Mucosa of descending colon (tissue), 3 donors: Measurements from ENCODE around the gene MAML2. TPM values are rescaled to one million over a fixed set of nuclear protein-coding genes. Genes with fewer than 3 reads are reported as not detected.
A peak's percentile ranks its signal among the peaks of the same experiment; 100 is the strongest.

Source experiments
- ATAC-seq: fragments of 200-7000 bp; cut with Tn5 transposase; one replicate; pipeline ENCODE4 v1.9.1; 2020; ENCODE audit warnings: mild to moderate bottlenecking, moderate library complexity
- DNase-seq, 3 donors: peaks; one replicate each; pipeline ENCODE4 v3.0.0-alpha.2; 2020
- H3K36me3 ChIP-seq: fragments of 200-600 bp; one replicate; pipeline ENCODE4 v1.8.0; 2021; ENCODE audit warnings: low read depth, mild to moderate bottlenecking
- H3K4me1 ChIP-seq: fragments of 200-600 bp; one replicate; pipeline ENCODE4 v1.8.0; 2021; ENCODE audit warnings: low read depth, mild to moderate bottlenecking
- H3K4me3 ChIP-seq: fragments of 200-600 bp; one replicate; pipeline ENCODE4 v1.8.0; 2021; ENCODE audit warnings: mild to moderate bottlenecking
- H3K9me3 ChIP-seq: fragments of 200-600 bp; one replicate; pipeline ENCODE4 v1.8.0; 2021; ENCODE audit warnings: mild to moderate bottlenecking
- CTCF ChIP-seq: fragments of 200-600 bp; IDR thresholded peaks from one replicate; pipeline ENCODE4 v1.8.0; 2022; ENCODE audit warnings: antibody characterized with exemption, mild to moderate bottlenecking
- intact Hi-C, 2 donors: fragments of 100-400 bp; cut with DNase I in 1 of 2; cut with micrococcal nuclease in 1 of 2; formaldehyde crosslinking; loops; one replicate each; pipeline versions ENCODE4 v1.11.0 to v1.11.1; 2022; cut with DNase I, micrococcal nuclease
- total RNA-seq, 3 donors: library from RNA; stranded (reverse); fragmentation: NEBNext Ultra II Directional in 2 of 3; extraction: Animal tissue kit (Norgen Biotek cat#: 25700) in 2 of 3; gene quantifications; one replicate each; pipeline versions ENCODE4 v1.2.1 to v1.2.4, GENCODE V29; 2021 to 2023
- donor health status: DM: no; HTN: no; CAD: no; lungs with moderate emphysema.
- donor health status: DM: no; HTN: no; CAD: no.
- donor health status: DM: no; HTN: yes; CAD: no.

The MAML2 gene
- total RNA-seq, 3 donors from 2014 or later: 15.2 to 26.4 (median 15.8) TPM

- no peak for TF ChIP-seq CTCF
- Histone ChIP-seq H3K4me3 (no peak overlapping the region), H3K9me3 (no peaks in the 10 kb centered on the region), H3K4me1 (peaks cover 6% of the 10 kb centered on the region), H3K36me3 (no peaks in the 10 kb centered on the region)
- no peak for DNase-seq
- intact Hi-C loops: no loop called here
- no peak for ATAC-seq
These were observed 348.7 kb downstream of the MAML2 start for GRCh38 chr11:95994329-95994728.

GRCh38 chr11:95993438-95994298 is 349.3 kb downstream of the MAML2 start:
- Histone ChIP-seq H3K4me1 (peaks cover 6% of the 10 kb centered on the region), H3K9me3 (no peaks in the 10 kb centered on the region), H3K4me3 (no peak overlapping the region), H3K36me3 (no peaks in the 10 kb centered on the region)
- no peak for TF ChIP-seq CTCF
- no peak for DNase-seq
- ATAC-seq: peak; percentile 20
- intact Hi-C loops: no loop called here

GRCh38 chr11:95991545-95991944 is 351.4 kb downstream of the MAML2 start:
- H3K36me3 ChIP-seq: no peaks in the 10 kb centered on the region
- intact Hi-C loops: no loop called here
- no peak for ATAC-seq
- no peak for TF ChIP-seq CTCF
- peaks cover 6% of the 10 kb centered on the region for H3K4me1 ChIP-seq
- no peaks in the 10 kb centered on the region for H3K9me3 ChIP-seq
- no peak overlapping the region for H3K4me3 ChIP-seq
- DNase-seq: no peak

GRCh38 chr11:95991101-95991500 is 351.9 kb downstream of the MAML2 start:
- no peak for TF ChIP-seq CTCF
- DNase-seq (no peak), ATAC-seq (no peak)
- H3K4me3 ChIP-seq: no peak overlapping the region
- no peaks in the 10 kb centered on the region for H3K9me3 ChIP-seq
- intact Hi-C loops: no loop called here
- peaks cover 6% of the 10 kb centered on the region for H3K4me1 ChIP-seq
- H3K36me3 ChIP-seq: no peaks in the 10 kb centered on the region

GRCh38 chr11:95989780-95990179 is 353.2 kb downstream of the MAML2 start:
- Histone ChIP-seq H3K4me3 (no peak overlapping the region), H3K4me1 (peaks cover 6% of the 10 kb centered on the region), H3K36me3 (no peaks in the 10 kb centered on the region), H3K9me3 (no peaks in the 10 kb centered on the region)
- intact Hi-C loops: no loop called here
- ATAC-seq (peak; percentile 64), DNase-seq (no peak)
- no peak for TF ChIP-seq CTCF
